ENCODE data around the gene PPIF.

Gene PPIF

DNA sequence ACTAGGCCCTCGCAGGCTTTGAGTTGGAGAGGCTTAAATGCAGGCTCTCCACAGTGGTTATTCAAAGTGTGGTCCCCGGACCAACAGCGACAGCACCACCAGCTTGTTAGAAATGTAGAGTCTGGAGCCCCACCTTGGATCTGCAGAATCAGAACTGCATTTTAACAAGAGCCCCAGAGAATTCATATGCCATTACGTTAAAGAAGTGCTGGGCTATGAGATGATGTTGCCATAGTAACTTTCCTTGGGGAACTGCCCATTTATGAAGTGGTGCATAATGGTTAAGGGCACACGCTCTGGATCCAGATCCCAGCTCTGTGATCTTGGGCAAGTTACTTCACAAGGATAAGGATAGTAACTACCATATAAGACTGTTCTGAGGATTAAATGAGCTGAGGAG, 49.3 kb downstream of the PPIF start:
- no peak overlapping the region for H3K27ac Mint-ChIP-seq (ENCODE audit: low read depth)
- H3K36me3 Mint-ChIP-seq (ENCODE audit: insufficient read depth) = no peaks in the 10 kb centered on the region
- H3K27me3 Mint-ChIP-seq = no peaks in the 10 kb centered on the region
- ATAC-seq (replicated peaks; ENCODE audit: extremely low read depth, poor library complexity, severe bottlenecking) = no peak
- H3K4me1 Mint-ChIP-seq = no peaks in the 10 kb centered on the region
- no peaks in the 10 kb centered on the region for H3K9me3 Mint-ChIP-seq
- DNase-seq (ENCODE audit: low spot score in 2 of 2) = no peak
- no peak overlapping the region for H3K4me3 Mint-ChIP-seq

DNA sequence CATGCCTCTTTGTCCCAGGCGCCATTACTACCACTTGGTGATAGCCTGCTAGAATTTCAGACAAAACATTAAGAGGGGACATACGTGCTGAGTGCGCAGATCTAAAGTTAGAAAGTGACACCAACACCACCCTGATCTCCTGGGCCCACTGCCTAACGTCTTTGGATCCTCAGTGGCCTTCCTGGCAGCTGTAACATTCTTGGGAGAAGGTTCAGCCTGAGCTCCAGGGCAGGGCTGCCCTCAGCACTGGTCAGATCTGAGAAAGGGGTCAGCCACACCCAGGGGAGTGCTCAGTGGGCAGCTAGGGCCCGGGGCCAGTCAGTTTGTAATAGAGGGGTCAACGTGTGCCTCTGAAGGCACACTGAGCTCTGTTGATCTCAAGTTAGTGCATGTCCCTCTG, 49.8 kb downstream of the PPIF start:
- no peak overlapping the region for H3K27ac Mint-ChIP-seq (ENCODE audit: low read depth)
- no peaks in the 10 kb centered on the region for H3K9me3 Mint-ChIP-seq
- no peaks in the 10 kb centered on the region for H3K27me3 Mint-ChIP-seq
- DNase-seq (ENCODE audit: low spot score in 2 of 2) (no peak), ATAC-seq (replicated peaks; ENCODE audit: extremely low read depth, poor library complexity, severe bottlenecking) (no peak)
- H3K36me3 Mint-ChIP-seq (ENCODE audit: insufficient read depth) = no peaks in the 10 kb centered on the region
- no peak overlapping the region for H3K4me3 Mint-ChIP-seq
- no peaks in the 10 kb centered on the region for H3K4me1 Mint-ChIP-seq

DNA sequence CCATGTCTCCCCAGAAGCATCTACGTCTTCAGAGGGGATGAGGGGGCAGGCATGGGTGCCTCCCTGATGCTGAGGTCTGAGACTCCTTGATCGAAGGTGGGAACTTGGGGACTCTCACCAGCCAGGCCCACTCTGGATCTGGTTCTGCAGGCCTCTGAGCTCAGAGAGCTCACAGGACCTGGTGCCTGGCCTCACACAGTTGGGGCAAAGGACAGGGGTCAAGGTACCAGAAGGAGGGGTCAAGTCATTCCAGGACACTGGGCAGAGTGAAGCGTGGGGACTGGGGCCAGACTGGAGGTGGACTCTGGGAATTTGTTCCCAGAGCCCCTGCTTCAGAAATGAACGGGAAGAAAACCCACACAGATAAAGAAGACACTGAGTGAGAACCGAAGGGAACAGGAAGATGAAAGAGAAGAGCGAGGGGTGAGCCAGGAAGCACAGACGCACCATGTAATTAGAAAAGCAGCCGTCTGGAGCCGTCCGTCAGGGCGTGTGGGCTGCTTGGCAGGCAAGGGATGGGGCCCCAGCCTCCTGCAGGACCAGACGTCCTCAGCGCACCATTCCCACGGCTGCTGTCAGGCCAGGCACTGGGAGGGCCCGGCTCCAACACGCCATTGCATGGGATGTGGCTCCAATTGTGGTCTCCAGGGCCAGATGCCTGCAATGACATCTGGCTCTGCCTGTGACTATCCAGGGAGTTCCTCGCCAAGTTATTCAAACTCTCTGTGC, 50.5 kb downstream of the PPIF start:
- Mint-ChIP-seq H3K27ac (ENCODE audit: low read depth) (no peak overlapping the region), H3K4me3 (no peak overlapping the region), H3K36me3 (ENCODE audit: insufficient read depth) (no peaks in the 10 kb centered on the region), H3K4me1 (no peaks in the 10 kb centered on the region), H3K27me3 (no peaks in the 10 kb centered on the region), H3K9me3 (no peaks in the 10 kb centered on the region)
- DNase-seq (ENCODE audit: low spot score in 2 of 2) = no peak
- ATAC-seq (replicated peaks; ENCODE audit: extremely low read depth, poor library complexity, severe bottlenecking) = no peak

DNA sequence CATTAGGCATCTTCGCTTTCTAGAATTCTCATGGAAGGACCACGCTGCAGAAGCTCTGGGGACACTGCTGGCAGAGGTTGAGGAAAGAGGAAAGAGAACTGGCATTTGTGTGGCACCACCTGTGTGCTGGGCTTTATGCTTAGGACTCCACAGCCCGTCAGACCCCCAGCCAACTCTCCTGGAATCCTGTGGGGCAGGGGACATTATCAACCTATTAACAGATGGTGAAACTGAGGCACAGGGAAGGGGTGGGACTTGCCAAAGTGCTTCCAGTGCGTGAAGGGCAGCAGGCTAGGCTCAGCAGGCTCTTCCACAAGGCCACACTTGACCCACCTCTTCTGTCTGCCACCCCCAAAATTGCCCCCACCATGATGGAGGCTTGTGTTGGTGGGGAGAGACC, 51.4 kb downstream of the PPIF start:
- Mint-ChIP-seq H3K27ac (ENCODE audit: low read depth) (no peak overlapping the region), H3K4me1 (no peaks in the 10 kb centered on the region), H3K9me3 (no peaks in the 10 kb centered on the region), H3K36me3 (ENCODE audit: insufficient read depth) (no peaks in the 10 kb centered on the region), H3K27me3 (no peaks in the 10 kb centered on the region), H3K4me3 (no peak overlapping the region)
- DNase-seq (ENCODE audit: low spot score in 2 of 2) (no peak), ATAC-seq (replicated peaks; ENCODE audit: extremely low read depth, poor library complexity, severe bottlenecking) (no peak)

DNA sequence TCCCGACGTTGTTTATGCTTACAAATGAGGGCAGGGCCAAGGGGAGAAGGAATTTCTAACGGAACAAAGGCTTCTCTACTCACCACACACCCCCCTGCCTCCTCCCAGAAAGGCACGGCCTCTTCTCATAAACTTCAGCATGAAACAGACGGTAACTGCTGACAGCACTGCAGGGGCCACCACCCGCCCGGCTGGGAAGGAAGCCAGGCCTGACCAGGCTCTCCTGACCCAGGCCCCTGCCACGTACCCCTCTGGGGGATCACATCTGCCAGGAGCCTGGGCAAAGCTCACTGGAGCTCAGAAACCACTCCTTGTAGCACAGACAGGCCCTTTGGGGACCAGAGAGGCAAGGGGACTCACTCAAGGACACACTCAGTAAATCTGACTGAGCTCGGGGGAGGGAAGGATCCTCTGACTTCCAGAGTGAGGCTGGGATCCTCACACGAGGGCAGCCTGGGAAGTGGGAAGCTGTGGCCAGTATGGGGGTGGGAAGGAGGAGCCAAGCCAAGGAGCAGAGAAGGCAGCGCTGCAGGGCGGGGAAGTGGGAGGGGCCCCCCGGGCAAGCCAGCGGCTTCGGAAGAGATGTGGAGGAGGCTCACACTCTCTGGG, 52.1 kb downstream of the PPIF start:
- Mint-ChIP-seq H3K9me3 (no peaks in the 10 kb centered on the region), H3K4me3 (no peak overlapping the region), H3K27ac (ENCODE audit: low read depth) (no peak overlapping the region), H3K4me1 (no peaks in the 10 kb centered on the region), H3K27me3 (no peaks in the 10 kb centered on the region), H3K36me3 (ENCODE audit: insufficient read depth) (no peaks in the 10 kb centered on the region)
- ATAC-seq (replicated peaks; ENCODE audit: extremely low read depth, poor library complexity, severe bottlenecking) (no peak), DNase-seq (ENCODE audit: low spot score in 2 of 2) (no peak)

DNA sequence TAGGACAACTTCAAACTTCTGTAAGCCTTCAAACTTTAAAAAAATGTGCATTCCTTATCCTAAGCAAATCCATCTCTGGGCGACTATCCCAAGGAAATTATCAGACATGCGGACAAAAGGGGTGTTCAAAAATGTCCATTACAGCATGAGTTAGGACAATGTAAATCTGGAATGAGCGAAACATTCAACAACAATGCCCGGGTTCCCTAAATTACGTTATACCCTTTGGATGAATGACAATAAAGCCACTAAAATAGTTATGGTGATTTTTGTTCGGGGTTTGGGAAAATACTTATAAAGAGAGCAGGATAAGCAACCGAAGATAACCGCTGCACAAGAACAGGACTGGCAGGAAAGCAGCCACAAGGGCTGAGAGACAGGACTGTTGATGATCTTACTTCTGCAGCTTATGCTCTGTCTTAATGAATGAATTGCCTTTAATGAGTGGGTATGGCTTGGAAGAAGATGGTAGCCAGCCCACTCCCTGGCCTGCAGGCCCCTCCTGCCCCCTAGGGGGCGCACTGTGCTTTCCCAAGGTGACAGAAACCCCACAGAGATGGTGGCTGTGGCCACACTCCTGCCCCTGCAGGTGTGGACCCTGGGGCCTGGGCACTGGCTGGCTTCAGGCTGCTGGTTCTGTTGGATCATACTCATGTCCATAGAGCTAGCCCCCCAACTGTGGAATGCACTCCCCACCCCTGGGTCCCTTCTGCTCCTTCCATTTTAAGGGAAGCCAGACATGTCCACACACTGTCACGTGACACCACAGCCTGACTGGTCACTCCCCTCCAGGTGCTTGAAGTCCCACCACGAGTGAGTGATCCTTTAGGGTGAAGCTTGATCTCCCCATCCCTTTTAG, 53.1 kb downstream of the PPIF start:
- H3K9me3 Mint-ChIP-seq = no peaks in the 10 kb centered on the region
- H3K27me3 Mint-ChIP-seq = no peaks in the 10 kb centered on the region
- H3K36me3 Mint-ChIP-seq (ENCODE audit: insufficient read depth) = peaks cover 3% of the 10 kb centered on the region
- H3K4me3 Mint-ChIP-seq = no peak overlapping the region
- ATAC-seq (replicated peaks; ENCODE audit: extremely low read depth, poor library complexity, severe bottlenecking) (peak; percentile 19), DNase-seq (ENCODE audit: low spot score in 2 of 2) (peak in 1 of 2 donors; percentile 20)
- no peaks in the 10 kb centered on the region for H3K4me1 Mint-ChIP-seq
- no peak overlapping the region for H3K27ac Mint-ChIP-seq (ENCODE audit: low read depth)

DNA sequence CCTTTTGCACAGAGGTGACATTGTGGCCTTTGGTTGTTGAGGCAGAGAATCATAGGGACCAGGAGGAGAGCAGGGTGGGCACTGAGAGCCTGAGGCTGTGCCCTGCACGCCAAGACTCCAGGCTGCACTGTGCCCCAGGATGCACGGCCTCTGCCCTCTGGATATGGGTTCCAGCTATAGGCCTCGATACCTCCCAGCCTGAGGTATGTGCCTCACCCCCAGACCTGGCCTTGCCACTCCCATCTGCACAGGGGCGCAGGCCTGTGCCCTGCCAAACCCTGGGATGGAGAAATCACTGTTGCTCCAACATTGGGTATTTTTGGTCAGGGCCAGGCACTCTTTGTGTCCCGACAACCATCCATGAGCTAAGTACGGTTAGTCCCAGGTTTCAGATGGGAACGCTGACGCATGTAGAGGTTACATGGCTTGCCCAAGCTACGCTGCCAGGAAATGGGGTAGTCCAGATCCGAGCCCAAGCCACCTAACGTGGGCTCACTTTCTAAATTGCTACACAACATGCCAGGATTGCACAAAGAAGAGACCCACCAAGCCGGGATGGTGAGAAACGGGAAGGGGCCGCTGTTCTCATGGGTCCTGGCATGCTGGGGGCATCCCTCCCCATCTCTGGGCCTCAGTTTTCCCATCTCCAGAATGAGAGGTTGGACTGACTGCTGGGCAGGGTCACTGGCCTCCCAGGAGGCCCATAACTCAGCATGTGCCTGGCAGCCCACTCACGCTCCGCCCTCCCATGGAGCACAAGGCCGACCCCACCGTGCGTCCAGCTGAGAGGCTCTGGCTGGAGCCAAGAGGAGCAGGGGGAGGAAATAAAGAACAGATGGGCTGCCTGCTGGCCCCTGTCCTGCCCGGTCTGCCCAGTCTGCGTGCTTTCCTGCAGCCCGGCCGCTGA, 54.0 kb downstream of the PPIF start:
- ATAC-seq (replicated peaks; ENCODE audit: extremely low read depth, poor library complexity, severe bottlenecking) (no peak), DNase-seq (ENCODE audit: low spot score in 2 of 2) (no peak)
- Mint-ChIP-seq H3K36me3 (ENCODE audit: insufficient read depth) (peaks cover 5% of the 10 kb centered on the region), H3K4me3 (no peak overlapping the region), H3K27ac (ENCODE audit: low read depth) (no peak overlapping the region), H3K9me3 (no peaks in the 10 kb centered on the region), H3K27me3 (no peaks in the 10 kb centered on the region), H3K4me1 (no peaks in the 10 kb centered on the region)

DNA sequence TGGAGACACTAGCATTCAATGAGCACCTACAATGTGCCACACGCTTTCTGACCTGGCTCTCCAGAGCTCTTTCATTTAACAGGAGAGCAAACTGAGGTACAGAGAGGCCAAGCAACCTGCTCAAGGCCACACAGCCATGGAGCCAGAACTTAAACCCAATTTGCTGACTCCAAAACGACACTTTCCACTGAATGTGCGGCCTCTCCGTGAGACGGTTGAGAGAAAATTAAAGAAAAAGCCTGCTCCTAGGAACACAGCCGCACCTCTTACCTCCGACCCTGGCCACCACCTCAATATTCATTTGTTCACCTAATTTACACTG, 55.3 kb downstream of the PPIF start:
- Mint-ChIP-seq H3K27me3 (no peaks in the 10 kb centered on the region), H3K27ac (ENCODE audit: low read depth) (no peak overlapping the region), H3K9me3 (no peaks in the 10 kb centered on the region), H3K4me1 (no peaks in the 10 kb centered on the region), H3K4me3 (no peak overlapping the region), H3K36me3 (ENCODE audit: insufficient read depth) (peaks cover 5% of the 10 kb centered on the region)
- ATAC-seq (replicated peaks; ENCODE audit: extremely low read depth, poor library complexity, severe bottlenecking) (no peak), DNase-seq (ENCODE audit: low spot score in 2 of 2) (no peak)

DNA sequence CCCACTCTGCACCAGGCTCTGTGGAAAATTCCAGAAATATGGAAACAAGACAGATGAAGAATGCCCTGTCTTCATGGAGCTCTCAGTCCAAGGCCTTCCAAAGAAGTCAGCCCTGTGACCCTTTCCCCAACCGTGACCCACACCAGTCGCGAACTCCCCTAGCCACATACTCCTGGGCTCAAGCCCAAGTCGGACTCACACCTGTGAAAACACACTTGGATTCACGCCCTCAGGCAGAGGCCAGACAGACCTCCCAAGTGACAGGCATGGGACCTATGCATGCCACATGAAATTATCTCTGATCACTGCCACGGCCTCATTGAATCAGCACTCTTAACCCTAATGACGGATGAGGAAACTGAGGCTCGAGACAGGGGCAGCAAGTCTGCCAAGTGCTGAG, 55.7 kb downstream of the PPIF start:
- DNase-seq (ENCODE audit: low spot score in 2 of 2) = no peak
- Mint-ChIP-seq H3K9me3 (no peaks in the 10 kb centered on the region), H3K4me1 (no peaks in the 10 kb centered on the region), H3K36me3 (ENCODE audit: insufficient read depth) (peaks cover 5% of the 10 kb centered on the region), H3K27me3 (no peaks in the 10 kb centered on the region), H3K4me3 (no peak overlapping the region), H3K27ac (ENCODE audit: low read depth) (no peak overlapping the region)
- ATAC-seq (replicated peaks; ENCODE audit: extremely low read depth, poor library complexity, severe bottlenecking) = no peak

DNA sequence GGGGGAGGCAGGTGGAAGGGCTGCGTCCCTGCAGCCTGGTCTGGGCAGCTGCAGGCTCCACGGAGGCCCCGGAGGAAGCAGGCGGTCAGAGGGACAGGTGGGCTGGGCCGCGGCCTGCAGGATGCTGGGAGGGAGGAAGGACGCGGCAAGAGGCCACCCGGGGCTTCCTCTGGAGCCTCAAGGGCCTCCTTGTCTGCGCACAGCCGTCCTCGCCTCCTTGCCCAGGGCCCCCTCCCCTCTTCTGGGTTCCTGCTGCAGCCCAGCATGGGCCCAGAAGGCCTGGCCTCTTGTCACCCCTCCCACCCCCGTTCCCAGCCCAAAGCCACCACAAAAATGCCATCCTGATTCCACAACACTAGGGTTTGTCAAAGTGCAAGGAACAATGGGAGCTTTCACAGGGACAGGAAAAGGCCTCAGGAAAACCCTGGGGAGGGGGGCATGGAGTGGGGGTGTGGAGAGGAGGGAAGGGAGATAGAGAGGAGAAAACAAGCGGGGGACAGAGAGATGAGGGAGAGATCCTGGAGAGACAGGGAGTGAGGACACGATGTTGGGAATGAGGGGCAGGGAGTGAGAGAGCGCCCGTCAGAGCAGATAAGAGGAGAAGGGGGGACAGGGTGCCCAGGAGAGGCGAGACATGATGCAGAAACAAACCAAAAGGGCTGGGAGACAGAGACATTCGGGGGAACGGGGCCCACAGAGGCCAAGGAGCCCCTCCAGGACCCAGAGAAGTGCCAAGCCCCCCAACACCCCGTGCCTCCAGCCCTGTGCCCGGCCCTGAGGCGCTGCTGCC, 56.4 kb downstream of the PPIF start:
- H3K4me1 Mint-ChIP-seq = no peaks in the 10 kb centered on the region
- DNase-seq (ENCODE audit: low spot score in 2 of 2) (no peak), ATAC-seq (replicated peaks; ENCODE audit: extremely low read depth, poor library complexity, severe bottlenecking) (no peak)
- H3K27me3 Mint-ChIP-seq = no peaks in the 10 kb centered on the region
- no peak overlapping the region for H3K27ac Mint-ChIP-seq (ENCODE audit: low read depth)
- H3K9me3 Mint-ChIP-seq = no peaks in the 10 kb centered on the region
- peaks cover 5% of the 10 kb centered on the region for H3K36me3 Mint-ChIP-seq (ENCODE audit: insufficient read depth)
- no peak overlapping the region for H3K4me3 Mint-ChIP-seq

DNA sequence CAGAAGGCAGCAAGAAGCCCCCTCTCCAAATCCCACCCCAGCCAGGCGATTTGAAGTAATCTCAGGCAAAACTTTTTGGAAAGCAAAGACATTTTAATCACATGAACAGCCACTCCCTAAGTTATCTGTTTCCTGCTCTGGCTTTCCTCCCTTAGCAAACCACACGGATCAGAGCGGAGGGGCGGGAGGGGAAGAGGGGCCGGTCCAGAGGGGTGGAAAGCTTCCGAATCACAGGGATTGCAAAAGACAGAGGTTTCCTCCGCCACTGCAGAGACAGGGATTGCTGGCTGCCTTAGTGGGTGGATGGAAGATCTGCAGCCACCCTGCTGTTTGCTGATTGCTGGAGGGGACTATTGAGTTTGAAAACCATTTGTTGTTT, 57.0 kb downstream of the PPIF start:
- Mint-ChIP-seq H3K9me3 (no peaks in the 10 kb centered on the region), H3K4me1 (no peaks in the 10 kb centered on the region), H3K27ac (ENCODE audit: low read depth) (no peak overlapping the region), H3K36me3 (ENCODE audit: insufficient read depth) (peaks cover 5% of the 10 kb centered on the region), H3K4me3 (no peak overlapping the region), H3K27me3 (no peaks in the 10 kb centered on the region)
- no peak for ATAC-seq (replicated peaks; ENCODE audit: extremely low read depth, poor library complexity, severe bottlenecking)
- no peak for DNase-seq (ENCODE audit: low spot score in 2 of 2)

DNA sequence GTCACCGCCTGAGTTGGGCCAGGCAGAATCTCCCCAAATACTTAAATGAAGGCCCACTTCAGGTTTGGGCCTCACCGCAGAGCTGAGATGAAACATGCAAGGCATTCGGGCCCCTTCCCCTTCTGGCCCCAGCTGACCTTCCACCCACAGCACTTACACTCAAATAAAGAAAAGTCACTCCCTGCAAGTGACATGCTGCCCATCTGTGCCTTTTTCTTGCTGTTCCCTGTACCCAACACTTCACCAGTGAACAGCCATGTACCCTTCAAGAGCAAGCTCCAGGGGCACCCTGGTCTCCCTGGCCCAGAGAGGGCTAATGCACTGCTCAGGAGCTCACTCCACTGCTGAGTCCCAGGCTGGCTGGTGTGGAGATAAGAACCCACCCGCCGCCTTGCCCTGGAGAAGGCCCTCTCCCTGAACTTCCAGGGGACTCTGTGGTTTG, 57.4 kb downstream of the PPIF start:
- no peak for DNase-seq (ENCODE audit: low spot score in 2 of 2)
- Mint-ChIP-seq H3K36me3 (ENCODE audit: insufficient read depth) (peaks cover 5% of the 10 kb centered on the region), H3K9me3 (no peaks in the 10 kb centered on the region), H3K27ac (ENCODE audit: low read depth) (no peak overlapping the region), H3K27me3 (no peaks in the 10 kb centered on the region), H3K4me3 (no peak overlapping the region), H3K4me1 (no peaks in the 10 kb centered on the region)
- ATAC-seq (replicated peaks; ENCODE audit: extremely low read depth, poor library complexity, severe bottlenecking) = no peak

Measured in central memory CD8-positive, alpha-beta T cell (primary cell).